GM21447 (cell line): Measurements from ENCODE around the gene LRRC3C.

Experiments used
- ATAC-seq: cut with Tn5 transposase; IDR thresholded peaks from one replicate; pipeline ENCODE4 v1.9.1; 2021; ENCODE audit not compliant: unreplicated experiment

The LRRC3C gene

DNA sequence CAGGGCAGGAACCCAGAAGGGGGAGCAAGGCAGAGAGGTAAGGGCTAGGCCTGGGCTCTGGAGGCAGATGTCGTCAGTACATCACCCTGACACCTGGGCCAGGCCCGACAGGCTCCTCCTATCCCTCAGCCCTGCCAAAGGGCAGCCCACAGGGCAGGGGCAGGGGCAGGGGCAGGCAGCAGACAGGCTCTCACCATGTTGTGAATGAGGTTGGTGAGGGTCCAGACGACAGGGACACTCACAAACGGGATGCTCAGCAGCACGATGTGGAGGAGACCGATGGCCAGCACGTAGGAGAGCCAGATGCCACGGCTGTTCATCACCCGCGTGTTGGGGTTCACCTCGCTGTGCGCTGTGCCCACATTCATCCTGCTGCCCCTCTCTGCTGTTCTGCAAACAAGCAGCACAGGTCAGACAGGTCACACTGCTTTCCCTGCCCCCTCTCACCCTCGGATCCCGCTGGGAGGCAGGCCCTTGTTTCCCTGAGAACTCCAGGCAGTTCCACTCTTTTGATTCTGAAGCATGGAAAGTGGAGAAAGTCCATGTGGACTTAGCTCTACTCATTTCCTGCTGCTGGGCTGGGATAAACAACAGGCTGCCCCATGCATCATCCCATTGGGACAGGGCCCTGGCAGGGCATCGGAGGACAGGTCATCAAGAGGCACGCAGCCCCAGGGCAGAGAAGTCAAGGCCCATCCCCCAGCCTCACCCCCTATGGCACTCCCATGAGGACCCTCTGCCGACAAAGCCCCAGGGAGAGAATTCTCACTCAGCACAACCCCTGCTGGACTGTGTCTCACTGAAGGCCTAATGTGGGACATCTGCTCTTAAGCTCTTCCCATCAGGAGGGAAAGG lies 3.5 kb upstream of the LRRC3C start:
- no peak for ATAC-seq

DNA sequence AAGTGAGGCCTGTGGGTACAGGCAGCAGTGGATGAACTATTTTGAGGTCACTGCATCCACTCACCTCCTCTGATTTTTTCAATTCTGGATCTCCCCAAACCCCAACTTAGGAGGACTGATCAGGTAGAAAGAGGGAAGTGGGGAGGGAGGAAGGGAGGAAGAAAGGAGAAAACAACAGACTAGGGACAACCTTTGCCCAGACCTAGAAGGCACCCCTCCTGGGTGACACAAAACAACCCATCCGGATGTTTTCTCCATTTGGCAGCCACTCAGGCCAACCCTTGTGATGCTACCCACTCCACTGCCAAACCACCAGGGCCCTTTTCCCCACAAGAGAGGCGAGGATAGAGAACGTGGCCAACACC lies 2.9 kb upstream of the LRRC3C start:
- ATAC-seq, result no peak

DNA sequence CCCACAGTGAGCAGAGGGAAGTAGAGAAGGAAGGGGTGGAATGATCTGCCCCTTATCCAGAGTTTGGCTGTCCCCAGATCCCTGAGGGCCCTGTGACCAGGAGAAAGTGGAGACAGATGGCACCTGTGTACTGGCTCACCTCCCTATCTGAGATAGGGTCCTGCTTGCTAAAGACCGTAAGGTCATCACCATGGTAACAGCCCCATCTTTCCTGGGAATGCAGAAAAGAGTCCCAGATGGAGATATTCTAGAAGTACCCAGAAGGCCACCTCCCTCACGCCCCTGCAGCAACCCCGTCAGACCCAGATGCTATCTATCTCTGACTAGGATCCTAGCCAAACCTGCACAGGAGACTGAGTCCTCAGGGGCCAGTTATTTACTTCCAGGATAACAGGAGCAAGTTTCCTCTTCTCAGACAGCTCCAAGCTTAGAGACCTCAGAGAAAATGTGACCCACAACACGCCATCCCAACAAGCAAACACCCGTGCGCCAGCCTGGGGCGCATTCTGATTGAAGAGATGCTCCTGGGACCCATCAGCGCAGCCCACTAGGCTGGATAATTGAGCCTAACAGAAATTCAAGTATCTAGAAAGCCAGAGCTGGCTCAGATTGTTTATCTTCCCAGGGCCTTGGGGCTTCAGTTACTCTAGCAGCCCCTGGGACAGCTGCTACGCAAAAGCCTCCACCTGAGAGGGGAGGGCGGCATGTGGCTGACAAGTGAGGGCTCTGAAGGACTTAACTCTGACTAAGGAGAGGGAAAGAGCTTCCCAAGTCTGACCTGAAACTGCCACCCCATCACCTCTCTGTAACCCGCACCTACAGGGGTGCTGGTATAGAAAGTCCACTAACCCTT lies 2.0 kb upstream of the LRRC3C start:
- ATAC-seq, result no peak

DNA sequence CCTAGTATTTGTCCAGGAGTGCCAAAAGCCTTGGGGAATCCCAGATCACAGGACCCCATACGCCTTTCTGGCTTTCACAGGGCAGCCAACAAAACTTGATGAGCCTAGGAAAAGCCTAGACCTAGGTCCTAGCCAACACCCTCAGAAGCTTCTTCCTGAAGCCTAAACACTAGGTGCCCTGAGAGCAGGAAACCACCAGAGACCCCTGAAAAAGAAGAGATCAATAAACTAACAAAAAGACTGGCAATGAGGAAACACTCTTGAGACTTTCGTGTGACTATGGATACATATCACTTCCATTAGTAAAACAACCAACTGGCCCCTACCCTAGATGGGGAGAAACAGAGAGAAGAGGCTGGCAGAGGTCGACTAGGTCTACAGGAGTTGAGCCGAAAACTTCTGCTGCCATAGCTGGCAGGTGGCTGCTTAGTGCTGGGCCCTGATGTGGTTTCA lies 1.4 kb upstream of the LRRC3C start:
- ATAC-seq, result no peak

DNA sequence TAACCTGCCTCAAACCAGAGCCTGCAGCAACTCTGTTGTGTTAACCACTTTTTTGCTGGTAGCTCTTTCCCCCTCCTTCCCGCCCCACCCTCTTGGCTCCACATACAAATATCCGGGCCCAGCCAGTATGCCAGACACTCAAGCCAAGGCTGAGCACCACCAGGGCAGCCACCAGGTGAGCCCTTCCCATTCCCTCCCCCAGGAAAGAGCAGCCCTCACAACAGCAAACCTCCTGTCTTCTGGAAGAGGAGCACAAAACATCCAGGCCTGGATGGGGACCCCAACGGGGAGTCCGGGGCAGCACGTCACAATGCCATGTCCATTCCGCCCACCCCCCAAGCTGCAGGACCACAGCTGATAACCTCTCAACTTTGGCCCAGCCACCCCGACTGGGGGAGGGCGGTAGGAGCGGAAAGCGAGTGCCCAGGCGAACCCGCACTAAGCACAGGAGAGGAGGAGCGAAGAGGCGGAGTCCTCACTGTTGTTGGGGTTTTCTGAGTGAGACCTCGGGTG lies 888 bp upstream of the LRRC3C start:
- ATAC-seq, result no peak

DNA sequence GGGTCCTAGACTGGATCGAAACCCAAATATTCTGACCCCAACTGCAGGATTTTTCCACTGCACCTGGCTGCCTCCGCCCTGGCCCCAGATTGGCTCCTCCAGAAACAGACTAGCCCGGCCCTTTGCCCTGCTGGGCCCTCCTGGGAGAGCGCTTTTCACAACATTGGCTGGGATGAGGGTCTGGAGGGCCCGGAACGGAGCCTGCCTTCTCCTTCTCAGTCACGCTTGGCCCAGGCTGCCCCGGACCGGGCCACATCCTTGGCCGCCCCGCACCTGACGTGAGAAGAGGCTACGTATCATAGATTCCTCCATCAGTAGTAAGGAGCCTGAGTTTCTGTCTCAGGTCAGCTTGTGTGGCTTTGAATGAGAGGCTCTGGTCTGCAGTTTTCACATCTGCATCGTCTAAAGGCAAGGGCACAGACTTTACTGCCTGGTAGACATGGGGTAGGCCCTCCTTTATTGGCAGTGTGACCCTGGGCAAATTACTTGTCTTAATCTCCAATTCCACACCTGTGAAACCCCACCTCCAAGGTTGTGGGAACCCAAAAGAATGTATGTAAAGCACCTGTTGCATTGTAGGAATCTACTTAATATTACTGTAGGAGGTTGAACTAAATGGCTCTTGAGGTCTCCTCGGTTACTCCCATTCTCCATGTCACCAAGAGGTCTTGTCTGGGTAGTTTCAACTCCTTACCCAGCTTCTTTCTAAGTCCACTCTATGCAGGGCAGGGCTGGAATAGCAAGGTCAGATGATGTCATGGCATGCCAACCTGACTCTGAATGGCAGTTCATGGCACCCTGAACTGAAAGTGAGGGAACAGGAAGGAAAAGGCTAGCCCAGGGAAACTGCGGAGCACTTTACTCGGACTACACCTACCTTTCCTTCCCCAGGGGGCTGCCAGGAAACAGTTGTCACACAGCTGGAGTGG lies 661 bp downstream of the LRRC3C start:
- no peak for ATAC-seq

DNA sequence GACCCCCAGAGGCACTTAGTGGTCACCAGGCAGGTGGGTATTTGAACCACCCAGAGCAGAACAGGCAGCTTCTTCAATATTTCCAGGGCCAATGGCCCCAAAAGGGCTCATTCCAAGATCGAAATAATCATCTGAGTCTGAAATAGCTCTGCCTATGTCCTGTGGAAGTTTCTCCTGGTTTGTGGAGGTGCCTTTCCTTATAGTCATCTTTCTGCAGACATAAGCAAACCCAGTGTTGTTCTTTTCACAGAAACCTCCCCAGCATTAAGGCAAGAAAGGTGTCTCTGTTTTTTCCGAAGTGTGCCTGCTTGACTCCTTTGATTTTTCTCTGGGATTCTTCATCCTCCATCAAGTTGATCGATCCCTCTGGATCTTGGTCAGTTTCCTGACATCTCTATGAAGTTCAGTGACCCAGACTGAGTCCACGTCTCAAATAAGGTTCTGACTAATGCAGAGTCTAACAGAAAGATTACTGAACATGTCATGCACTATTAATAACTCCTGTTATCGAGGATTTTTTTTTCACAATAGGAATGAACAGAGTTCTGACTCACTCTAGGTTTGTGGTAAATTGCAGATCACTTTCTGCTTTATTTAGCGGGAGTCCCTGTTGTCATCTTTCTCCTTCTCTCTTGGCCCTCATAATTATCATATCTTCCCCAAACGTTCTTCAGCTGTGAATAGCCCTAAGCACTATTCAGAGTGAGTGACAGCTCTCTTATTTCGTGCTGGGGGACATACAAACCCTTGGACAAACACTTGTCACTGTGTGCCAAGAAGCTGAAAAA lies 1.5 kb downstream of the LRRC3C start:
- no peak for ATAC-seq

DNA sequence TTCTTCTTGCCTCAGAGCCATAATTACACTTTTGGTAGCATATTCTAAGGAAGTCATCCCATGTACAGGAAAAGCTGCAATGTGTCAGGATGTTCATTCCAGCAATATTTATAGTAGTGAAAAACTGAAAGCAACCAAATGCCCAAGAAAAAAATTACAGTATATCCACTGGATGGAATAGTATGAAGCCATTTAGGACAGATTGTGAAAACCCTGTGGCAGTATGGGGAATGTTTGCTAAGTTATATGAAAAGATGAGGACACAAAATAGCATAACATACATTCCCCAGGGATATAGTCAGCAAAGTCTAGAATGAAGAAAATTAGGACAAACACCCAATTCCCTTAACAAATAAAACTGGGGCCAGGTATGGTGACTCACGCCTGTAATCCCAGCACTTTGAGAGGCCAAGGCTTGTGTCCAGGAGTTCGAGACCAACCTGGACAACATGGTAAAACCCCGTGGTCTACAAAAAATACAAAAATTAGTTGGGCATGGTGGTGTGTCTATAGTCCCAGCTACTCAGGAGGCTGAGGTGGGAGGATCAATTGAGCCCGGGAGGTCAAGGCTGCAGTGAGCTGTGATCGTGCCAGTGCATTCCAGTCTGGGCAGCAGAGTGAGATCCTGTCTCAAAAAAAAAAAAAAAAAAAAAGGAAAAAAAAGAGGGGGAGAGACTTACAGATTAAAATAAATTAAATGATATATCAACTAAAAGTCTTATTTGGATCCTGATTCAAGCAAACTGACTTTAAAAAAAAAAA lies 2.3 kb downstream of the LRRC3C start:
- no peak for ATAC-seq

DNA sequence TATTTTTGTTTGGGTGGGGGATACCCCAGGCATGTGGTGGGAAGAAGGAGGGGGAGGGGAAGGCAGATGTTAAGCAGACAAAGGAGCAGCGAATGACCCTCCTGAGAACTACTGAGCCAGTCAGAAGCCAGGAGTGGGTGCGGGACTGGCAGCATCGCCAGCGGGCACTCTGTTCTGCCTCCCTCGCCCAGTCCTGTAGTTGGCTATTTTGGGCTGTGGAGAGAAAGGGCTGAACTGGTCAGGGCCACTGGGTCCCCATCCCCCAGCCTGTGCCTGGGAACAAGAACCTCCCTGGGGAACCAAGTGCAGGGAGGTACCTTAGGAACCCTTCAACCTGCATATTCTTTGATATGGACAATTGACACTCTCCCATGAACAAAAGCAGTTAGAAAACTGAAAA lies 6.4 kb downstream of the LRRC3C start:
- ATAC-seq, result no peak

DNA sequence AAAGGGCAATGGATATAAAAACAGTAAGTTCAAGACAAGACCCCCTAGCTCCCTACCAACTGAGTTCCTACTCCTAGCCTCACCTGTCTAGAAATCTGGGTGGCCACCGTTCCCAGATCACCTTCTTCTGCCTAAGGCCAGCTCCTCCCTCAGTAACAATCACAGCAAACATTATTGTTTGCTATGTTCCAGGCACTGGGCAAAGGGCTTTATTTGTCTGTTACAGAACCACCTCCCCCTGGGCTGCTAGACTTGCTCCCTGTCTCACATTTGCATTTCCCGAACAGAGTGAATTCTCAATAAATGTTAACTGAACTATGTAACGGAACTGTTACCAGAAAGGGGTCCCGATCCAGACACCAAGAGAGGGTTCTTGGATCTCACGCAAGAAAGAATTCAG lies 6.8 kb downstream of the LRRC3C start:
- no peak for ATAC-seq

DNA sequence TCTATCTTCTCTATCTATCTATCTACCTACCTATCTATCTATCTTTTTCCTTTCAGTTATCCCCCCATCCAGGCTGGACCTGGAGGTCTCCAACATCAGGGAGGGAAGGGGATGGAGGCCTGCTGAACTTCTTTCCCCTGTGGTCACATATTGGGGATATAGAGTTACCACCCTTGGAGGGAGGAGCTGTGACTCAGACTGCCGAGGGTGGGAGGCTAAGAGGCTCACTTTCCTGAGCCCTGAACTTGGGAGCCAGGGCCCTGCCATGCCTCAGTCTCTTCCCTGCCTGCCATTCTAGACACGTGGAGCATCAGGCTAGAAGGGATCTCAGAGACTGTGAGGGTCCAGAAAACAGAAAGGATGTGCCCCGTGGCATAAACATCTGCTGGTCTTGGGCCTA lies 8.4 kb downstream of the LRRC3C start:
- ATAC-seq, result no peak

DNA sequence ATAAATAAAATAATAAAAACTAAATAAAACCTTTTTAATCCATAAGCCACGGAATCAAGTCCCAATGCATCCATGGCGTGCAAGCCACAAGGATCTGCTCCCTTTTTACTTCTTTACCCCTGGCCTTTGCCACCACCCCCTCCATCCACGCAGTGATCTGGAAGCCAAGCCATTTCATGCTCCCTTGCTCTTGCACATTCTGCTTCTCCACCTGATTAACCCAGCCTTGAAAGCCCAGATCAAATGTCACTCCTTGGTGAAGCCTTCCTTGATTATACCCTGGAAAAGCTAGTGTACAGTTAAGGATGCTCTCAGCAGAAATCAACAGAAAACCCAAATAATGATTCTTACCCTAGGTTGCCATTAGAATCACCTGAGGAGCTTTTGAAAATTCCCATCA lies 9.9 kb downstream of the LRRC3C start:
- no peak for ATAC-seq

DNA sequence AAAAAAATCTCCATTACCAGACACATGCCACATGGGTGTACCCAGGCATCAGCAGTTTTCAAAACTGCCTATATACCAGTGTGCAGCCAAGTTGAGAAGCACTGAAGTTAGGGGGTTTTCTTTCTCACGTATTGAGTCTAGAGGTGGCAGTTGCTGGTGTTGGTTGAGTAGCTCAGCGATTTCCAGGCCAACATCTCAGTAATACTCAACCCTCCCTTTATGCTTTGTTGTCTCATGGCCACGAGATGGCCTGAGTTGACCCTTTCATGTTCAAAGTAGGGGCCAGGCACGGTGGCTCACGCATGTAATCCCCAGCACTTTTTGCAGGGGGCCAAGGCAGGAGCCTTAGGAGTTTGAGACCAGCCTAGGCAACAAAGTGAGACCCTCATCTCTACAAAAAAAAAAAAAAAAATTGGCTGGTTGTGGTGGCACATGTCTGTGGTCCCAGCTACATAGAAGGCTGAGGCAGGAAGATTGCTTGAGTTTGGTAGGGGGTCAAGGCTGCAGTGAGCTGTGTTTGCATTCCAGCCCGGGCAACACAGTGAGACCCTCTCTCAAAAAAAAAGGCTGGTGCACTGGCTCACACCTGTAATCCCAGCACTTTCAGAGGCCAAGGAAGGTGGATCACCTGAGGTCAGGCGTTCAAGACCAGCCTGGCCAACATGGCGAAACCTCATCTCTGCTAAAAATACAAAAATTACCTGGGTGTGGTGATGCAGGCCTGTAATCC lies 10.8 kb downstream of the LRRC3C start:
- no peak for ATAC-seq

DNA sequence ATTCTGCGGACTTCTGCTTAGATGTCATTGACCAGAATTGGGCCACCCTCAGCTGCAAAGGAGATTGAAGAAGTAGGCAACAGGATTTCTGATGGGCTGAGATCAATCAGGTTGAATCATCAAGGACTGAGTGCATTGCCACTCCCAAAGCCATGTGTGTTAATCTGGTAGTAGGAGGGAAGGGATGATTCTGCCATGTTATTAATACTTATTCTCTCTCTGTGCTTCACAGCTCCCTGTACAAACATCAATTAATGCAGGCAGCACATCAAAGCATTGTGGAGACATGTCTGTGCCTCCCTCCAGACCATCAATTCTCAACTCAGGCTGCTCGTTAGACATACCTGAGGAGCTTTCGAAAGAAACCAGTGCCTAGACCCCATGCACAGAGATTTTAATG lies 11.6 kb downstream of the LRRC3C start:
- ATAC-seq, result no peak

DNA sequence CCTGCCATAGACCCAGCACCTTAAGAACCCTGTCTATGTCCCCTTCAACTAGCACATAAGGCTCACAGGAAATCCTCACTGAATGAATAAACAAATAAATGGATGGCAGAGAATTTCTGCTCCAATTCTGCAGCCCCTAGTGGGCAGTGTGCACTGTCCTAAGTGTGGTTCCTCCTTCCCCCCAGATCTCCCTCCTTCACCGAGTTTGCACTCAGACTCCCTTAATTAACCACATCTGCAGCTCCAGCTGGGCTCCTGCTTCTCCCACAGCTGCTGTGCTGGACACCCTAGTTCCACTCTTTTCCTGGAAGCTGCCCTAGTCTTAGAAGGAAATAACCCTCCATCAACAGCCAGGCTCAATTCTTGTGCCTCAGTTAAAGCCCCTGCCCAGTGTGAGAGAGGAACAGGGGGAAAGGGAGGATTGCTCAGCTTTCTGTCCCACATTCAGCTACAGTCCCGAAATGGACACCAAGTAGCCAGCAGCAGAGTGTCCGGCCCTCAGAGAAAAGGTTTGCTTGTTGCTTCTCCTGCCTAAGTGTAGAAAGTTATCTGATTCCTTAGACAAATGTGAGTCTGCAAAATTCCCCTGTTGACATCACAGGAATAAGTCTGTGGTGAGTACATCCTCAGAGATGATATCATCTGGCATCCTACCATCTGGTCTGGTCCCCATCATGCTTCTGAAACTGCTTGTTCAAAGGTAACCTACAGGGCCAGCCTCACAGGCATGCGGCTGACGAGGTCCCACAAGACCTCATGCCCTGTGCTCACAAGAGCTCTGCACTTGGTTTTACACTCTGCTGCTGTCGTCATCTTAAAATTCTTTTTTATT lies 12.3 kb downstream of the LRRC3C start:
- ATAC-seq, result peak; percentile 51

DNA sequence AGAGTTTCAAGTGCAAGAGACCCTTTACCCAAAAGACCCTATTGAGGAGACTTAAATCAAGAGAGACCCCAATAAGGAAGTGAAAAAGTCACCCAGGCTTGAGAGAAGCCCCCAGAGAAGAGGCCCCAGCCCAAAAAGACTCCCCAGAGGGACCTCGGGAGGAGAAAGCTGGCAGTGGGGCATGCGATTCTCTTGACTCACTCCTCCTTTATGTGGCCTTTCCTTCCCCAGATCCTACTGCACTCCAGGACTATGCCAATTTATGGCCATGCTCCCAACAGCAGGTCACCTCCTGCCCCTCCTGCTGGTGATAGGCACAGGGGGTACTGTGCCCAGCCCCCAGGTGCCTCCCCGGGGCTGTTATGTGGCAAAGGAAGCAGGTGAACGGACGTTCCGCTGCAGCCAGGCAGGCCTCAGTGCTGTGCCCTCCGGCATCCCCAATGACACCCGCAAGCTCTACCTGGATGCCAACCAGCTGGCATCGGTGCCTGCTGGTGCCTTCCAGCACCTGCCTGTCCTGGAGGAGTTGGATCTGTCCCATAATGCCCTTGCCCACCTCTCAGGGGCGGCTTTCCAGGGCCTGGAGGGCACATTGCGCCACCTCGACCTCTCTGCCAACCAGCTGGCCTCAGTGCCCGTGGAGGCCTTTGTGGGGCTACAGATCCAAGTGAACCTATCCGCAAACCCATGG lies 16.3 kb downstream of the LRRC3C start:
- no peak for ATAC-seq

DNA sequence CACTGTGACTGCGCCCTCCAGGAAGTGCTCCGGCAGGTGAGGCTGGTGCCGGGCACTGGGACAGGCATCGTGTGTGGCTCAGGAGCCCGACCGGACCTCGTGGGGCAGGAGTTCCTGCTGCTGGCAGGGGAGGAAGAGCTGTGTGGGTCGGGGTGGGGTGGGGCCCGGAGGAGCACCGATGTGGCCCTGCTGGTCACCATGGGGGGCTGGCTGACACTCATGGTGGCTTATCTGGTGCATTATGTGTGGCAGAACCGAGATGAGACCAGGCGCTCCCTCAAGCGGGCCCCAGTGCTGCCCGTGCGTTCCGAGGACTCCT lies 16.8 kb downstream of the LRRC3C start:
- ATAC-seq, result no peak
